Measurements from ENCODE around the gene SYNGR2.

SYNGR2 gene

GRCh38 chr17:78208486-78208885, 40.1 kb downstream of the SYNGR2 start:
- no peak for DNase-seq

- DNase-seq: no peak
These were observed 41.7 kb downstream of the SYNGR2 start for GRCh38 chr17:78210111-78210510.

- DNase-seq: no peak
These were observed 42.7 kb downstream of the SYNGR2 start for GRCh38 chr17:78211032-78211431.

- DNase-seq: peak; percentile 82
These were observed 45.8 kb downstream of the SYNGR2 start, which contains the start of gene BIRC5 for GRCh38 chr17:78214016-78214705. BIRC5 (plus strand) TSS chr17:78214253; CDS start chr17:78214317, 64 bp downstream.

GRCh38 chr17:78214706-78215061, 46.3 kb downstream of the SYNGR2 start:
- DNase-seq: no peak

- DNase-seq: no peak
These were observed 51.2 kb downstream of the SYNGR2 start for GRCh38 chr17:78219396-78220150.

Data from T1000 (cell line).